ENCODE measurements around the gene TAL1.

TAL1 gene

DNA sequence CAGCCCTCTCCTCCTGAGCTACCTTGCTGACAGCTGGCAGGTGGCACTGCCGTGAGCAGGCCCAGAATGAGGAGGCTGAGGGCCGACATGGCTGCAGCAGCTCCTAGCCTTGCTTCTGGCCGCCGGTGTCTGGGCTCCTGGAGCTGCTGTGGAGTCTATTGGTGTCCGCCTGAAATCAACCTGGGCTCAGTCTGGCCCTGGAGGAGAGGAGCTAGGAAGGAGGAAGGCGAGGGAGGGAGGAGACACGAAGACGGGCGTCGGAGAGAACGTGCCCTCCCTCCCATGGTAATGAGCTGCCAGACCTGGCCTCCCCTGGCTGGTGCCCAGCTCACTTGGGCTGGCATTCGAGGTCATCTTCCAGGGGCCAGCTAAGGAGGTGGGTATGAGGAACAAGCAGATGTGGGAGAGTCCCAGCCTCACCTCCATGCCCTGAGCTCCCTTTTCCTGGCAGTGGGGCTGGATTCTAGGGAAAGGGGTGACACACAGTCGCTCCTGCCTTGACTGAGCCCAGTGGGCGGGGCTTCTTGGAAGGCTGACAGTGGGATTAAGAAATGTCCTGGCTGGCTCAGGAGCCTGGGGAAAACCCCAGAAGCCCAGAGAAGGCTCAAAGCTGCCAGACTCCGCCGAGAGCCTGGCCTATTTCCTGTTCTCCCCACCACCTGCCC is 42.0 kb downstream of the TAL1 start, which contains the start of gene PDZK1IP1:
PDZK1IP1 (minus strand) TSS at position 193 of the 665 bp plus-strand sequence; CDS start at position 89, 104 bp downstream.
- no peak for DNase-seq (ENCODE audit: low read depth in 2 of 3, low spot score in 2 of 3)

DNA sequence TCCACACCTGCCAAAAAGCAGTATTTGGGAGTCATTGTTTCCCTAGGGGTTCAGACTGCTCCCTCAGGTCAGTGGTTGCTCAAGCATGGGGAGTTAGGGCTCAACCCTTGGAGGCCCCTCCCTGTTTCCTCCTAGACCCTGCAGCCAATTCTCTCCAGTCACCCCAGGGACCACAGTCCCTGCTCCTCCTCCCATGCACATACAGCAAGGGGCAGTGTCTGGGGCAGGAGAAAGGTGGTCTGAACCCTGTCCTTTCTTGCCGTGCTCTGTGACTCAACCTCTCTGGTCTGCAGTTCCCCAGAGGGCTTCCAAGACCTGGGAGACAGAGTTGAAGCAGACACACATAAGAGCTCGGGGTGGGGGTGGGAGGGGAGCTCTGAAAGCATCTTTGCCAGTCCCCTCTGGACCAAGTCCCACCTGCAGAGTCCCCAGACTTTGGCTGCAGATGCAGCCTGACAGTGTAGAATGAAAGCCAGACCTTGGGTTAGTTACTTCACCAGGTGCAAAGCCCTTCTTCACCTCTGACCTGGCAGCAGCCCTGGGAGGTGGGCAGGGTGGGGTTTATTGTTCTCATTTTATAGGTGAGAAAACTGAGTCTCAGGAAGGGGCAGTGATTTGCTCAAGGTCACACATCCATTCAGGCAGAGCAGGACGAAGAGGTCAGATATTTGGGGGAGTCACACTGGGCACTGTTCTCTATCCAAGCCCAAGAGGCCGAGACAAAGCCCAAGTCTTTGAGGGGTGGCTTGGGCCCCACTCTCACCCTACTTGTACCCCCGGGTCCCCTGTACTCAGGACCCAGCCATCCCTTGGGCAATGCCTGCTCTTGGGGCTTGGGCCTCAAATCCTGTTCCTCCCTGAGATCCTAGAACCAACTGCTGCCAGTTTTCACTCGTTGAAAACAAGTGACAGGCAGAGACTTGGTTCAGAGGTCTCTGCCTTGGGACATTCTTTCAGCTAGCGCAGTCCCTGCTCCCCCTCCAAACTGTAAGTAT is 42.9 kb downstream of the TAL1 start:
- no peak for DNase-seq (ENCODE audit: low read depth in 2 of 3, low spot score in 2 of 3)

DNA sequence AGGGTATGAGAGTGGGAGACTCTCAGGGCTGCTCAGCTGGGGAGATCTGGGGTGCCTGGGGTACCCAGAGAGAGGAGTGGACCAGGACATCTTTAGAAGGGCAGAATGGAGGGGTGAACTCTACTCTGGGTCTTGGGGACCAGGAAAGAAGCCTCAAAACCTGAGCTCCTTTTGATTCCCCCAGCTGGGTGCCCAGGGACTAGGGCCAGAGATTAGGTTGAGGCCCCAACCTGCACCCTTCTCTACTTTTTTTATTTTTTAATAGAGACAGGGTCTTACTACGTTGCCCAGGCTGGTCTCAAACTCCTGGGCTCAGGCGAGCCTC is 44.1 kb downstream of the TAL1 start:
- DNase-seq (ENCODE audit: low read depth in 2 of 3, low spot score in 2 of 3): no peak

DNA sequence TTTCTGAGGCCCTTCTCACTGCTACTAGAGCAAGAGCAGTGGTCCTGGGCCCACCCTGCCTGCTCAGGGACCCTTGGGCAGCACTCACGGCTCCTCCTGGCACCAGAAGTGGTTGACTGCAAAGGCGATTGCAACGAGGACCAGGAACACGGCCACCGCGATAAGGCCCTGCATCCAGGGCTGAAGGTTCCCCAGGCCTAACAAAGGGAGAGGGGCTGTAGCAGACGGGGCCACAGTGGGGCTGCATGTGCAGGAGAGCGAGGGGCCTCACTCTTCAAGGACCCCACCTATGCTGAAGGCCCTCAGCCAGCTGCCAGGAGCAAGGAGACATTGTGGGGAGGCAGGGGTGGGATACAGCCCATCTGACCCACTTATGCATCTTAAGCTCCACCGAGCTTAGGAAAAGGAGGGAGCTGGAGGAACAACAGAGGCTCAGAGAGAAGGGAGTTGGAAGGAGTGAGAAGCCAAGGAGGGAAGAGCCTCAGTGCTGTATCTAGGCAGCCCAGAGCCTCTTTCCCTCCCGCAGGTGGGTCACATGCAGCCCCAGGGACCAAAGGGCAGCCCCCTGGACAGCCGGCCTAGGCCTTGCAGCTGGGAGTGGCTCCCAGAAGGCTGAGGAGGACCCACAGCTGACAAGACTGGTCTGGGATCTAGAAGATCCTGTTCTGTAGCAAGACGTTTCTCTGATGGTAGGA is 44.6 kb downstream of the TAL1 start:
- DNase-seq (ENCODE audit: low read depth in 2 of 3, low spot score in 2 of 3): no peak

DNA sequence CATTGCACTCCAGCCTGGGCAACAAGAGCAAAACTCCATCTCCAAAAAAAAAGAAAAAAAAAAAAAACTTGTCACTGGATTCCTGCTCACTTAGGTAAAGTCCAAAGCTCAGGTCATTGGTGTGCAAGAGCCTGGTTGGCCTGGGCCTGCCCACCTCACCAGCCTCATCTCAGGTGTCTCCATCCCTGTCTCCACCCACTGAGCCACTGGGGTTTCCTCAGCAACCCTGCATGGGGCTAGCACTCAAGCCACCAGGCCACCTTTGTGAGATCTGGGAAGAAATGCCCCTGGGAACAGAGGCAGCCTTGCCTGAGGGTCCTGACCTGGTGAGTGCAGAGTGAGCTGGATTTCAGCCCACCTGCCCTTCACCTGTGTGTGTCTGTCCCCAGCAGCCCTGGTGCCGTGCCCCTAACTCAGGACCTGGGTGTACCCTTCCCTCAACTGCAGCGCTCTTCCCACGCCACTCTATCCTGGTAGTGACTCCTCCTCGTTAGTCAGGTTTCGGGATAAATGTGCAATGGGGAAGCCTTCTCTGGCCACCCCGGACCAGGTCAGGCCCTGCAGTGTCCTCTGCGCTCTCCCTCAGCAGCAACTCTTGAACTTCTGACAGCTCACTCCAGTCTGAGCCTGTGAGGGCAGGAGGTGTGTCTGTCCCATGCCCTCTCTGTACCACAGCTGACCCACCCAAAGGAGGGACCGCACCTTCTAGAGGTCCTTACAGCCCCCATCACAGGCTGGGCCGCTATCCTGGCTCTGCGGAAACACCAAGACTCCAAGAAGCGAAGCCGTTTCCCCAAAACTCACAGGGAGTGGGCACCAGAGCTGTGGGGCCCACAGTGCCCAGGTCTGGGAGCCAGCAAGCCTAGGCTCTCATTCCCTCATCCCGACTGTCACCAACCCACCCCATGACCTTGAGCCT is 45.5 kb downstream of the TAL1 start:
- DNase-seq (ENCODE audit: low read depth in 2 of 3, low spot score in 2 of 3): no peak

DNA sequence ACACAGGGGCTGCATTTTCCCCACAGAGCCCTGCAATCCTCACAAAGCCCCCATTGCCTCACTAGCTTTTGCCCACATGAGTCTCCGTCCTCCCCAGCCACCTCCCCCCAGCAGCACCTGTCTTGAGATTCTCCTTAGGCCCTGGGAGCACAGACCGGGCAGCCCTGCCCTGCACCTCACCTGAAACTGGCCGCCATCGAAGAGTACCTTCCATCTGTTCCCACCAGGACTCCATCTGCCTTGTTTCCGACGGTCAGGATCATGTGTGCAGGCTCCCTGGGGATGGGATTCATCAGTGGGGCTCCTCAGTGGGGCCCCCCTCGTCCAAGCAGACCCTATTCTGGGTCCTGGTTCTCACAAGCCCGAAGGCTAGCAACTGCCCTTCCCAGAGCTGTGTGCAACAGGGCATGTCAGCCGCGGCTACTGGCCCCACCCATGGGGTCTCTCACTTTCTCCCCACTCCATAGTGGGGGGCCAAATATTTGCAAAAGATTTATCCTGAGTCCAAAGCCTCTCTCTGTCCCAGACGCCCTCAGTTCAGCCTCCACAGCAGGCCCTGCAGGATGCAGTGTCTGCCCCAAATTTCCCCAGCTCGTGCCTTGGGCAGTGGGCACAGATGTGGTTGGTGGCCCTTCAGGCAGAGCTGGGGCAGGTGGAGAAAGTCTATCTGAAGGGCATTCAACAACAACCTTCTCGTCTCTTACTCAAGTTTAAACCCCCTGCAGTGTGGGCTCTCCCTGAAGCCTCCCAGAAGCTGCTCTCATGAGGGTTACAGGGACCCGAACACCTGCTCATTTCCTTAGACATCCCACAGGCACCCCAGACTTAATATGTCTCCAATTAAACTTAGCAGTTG is 47.0 kb downstream of the TAL1 start:
- no peak for DNase-seq (ENCODE audit: low read depth in 2 of 3, low spot score in 2 of 3)

DNA sequence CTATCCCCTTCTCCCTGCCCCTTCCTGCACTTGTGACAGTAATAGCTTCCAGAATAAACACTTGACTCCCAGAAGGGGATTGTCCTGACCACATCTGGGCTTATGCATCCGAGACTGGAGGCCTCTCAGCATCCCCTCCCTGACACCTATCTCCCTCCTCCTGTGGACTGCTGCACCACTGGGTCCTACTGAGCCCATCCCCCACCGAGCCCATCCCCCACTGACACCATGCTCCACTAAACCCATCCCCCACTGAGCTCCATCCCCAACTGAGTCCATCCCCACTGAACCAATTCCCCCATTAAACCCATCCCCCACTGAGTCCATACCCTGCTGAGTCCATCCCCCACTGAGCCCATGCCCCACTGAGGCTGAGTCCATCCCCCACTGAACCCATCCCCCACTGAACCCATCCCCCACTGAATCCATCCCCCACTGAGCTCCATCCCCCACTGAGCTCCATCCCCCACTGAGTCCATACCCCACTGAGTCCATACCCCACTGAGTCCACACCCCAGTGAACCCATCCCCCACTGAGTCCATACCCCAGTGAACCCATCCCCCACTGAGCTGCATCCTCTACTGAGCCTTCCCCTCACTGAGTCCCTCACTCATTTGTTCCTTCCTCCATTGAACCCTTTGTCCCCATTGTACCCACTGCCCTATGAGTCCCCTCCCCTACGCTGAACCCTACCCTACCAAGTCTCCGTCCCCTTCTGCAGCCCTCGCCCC is 47.8 kb downstream of the TAL1 start:
- no peak for DNase-seq (ENCODE audit: low read depth in 2 of 3, low spot score in 2 of 3)

DNA sequence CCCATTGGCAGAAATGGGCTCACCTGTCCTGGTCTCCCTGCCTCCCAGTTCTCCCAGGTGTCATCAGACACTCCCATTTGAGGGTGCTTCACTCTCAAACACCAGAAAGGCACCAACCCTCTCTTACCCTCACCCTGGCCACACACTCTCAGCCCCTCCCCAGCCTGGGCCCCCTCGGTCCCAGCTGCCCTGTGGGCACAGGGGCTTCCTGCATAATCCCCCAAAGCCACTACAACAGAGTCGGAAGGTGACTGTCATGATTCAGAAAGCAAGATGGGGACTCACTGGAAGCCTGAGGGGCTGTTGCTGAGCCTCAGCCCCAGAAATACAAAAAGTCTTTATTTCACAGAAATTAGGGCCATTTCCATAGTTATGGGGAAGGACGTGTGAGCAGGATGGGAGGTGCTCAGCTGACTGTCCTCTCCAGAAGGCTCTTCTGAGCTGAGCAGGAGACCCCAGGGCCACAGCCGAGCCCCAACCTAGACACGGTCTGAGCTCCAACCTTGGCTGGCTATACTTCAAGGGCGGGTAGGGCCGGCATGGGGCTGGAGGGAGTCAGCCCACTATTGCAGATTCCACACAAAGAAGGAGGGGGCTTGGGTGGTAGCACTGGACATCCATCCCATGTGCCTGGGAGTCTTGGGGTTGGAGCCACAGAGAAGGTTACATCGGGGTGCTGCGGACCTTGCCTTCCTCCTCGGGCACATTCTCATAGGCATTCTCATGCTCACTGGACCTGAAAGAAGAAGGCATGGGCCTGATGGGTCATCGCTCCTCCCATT is 48.5 kb downstream of the TAL1 start:
- DNase-seq (ENCODE audit: low read depth in 2 of 3, low spot score in 2 of 3): no peak

DNA sequence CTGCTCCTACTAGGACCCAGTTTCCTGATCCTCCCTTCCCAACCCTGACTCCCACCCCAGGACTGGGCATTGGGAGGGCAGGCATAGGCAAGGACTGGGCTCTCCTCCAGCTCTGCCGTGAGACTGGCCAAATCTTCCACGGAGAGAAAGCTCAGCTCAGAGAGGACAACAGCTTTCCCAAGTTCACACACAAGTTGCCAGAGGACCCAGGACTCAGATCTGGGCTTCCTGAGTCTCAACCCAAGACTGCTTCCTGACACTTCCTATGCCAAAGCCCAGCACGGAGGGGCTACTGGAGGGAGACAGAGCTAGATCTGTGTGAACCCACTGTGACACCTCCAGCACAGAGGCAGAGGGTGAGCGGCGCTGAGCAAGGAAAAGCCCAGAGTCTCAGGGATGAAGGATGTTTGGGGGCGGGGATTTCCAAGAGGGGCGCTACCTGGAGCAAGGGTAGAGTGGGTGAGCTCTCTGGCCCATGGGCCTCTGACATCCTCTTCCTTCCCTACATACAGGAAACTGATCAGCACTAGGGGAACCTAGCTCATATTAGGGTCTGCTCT is 49.3 kb downstream of the TAL1 start:
- DNase-seq (ENCODE audit: low read depth in 2 of 3, low spot score in 2 of 3): no peak

DNA sequence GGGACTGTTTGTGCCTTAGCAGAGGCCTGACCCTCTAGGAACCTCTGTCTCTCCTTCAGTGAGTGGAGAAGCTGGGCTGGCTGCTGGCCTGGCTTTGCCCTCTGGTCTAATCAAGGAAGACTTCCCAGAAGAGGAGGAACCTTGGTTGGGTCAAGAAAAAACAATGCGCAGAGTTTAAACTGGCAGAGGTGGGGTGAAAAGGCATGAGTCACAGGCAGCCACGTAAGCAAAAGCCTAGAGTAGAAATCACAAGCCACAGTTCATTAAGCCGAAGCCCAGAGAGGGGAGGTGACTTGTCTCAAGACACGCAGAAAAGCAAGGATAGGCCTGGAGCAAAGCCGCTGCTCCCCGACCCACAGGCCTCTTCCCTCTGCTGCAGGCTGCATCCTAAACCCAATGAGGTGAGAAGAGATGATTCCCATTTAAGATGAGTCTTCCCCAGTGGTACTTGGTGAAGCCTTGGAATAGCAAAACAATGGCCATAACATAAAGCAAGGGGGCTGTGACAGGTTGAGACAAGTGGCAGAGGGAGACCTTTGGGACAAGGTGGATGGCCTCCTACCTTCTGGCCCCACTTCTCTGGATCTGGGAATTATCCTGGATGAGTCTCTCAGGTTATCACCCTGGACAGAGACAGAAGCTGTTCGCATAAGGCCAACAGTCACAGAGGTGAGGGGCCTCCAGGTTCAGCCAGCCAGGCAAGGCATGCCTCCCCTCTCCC is 49.9 kb downstream of the TAL1 start:
- DNase-seq (ENCODE audit: low read depth in 2 of 3, low spot score in 2 of 3): no peak

DNA sequence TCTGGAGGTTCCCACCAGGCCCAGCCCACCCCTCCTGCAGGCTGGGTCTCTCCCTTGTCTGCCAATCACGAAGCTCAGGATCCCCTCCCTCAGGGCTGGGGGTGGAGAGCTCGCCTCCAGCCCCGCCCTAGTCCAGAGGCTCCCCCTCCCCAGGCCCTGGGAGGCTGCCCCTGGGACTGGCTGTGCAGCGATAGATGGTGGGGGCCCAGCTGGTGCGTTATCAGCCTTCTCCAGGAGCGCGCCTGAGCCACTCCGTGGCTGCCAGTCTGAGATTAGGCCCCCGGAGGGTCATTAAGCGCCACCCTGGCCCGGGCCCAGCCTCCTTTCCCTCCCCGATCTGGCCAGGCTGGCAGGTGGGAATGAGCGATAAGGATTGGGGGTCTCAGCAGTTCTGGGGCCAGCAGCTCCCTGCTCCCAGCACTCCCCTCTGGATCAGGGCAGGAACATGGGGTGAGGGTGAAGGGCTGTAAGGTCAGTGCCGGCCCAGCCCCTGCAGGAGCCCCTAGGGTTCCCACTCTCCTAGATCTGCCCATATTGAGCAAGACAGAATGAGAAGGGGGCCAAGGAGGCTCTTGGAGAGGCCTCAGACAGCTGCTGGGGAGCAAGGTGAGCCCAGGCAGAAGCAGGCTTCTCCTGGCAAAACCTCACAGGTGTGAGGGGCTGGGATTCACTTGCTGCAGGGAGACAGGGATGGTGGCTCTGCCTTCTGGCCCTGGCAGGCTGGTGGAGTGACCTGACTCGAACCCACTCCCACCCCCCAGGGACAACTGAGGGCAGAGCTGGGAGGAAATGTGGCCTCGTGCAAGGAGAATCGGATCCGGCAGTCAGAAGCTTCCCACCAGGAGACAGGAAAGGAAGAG is 50.7 kb downstream of the TAL1 start:
- DNase-seq (ENCODE audit: low read depth in 2 of 3, low spot score in 2 of 3): no peak

DNA sequence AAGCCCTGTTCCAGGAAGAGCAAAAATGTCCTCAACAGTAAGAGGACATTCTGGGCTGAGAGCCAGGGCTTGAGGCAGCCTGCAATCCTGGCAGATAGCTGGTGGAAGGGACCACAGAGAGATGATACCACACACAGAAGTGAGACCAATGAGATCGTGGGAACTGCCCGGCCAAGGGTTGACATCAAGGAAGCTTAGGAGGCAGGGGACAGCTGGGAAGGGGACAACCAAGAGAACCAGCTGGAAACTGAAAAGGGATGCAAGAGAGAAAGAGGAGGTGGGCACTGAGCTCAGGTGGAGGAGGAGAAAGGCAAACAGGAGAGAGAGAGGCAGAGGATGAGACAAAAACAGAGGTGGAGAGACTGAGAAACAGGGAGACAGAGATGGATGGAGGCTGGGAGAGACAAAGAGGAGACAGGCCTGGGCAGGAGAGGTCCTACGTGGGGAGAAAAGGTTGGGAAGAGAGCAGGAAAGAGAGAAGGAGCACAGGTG is 51.4 kb downstream of the TAL1 start:
- no peak for DNase-seq (ENCODE audit: low read depth in 2 of 3, low spot score in 2 of 3)

DNA sequence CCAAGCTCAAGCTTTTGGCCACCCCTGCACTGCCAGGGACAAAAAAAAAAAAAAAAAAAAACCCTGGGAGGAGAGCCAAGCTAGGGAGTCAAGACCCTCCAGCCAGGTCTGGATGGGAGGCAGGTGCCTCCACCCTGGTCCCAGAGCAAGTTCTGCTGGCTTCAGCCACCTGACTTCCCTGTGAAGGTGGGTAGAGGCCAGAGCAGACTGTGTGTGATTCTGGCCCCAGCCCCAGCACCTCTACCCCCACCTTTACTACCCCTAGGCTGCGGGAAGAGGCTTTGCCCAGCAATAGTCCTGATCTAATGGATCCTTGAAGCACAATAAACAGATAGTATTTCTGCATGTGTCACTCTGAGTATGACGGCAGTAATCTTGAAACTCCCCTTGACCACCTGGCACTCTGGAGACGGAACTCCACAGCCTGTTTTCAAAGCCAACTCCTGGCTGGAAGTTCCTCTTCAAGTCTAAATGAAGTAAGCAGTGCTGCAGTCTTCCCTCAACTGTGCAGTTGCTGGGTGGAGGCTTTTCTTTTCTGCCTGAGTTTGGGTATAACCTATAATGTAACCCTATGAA is 51.9 kb downstream of the TAL1 start:
- DNase-seq (ENCODE audit: low read depth in 2 of 3, low spot score in 2 of 3): no peak

DNA sequence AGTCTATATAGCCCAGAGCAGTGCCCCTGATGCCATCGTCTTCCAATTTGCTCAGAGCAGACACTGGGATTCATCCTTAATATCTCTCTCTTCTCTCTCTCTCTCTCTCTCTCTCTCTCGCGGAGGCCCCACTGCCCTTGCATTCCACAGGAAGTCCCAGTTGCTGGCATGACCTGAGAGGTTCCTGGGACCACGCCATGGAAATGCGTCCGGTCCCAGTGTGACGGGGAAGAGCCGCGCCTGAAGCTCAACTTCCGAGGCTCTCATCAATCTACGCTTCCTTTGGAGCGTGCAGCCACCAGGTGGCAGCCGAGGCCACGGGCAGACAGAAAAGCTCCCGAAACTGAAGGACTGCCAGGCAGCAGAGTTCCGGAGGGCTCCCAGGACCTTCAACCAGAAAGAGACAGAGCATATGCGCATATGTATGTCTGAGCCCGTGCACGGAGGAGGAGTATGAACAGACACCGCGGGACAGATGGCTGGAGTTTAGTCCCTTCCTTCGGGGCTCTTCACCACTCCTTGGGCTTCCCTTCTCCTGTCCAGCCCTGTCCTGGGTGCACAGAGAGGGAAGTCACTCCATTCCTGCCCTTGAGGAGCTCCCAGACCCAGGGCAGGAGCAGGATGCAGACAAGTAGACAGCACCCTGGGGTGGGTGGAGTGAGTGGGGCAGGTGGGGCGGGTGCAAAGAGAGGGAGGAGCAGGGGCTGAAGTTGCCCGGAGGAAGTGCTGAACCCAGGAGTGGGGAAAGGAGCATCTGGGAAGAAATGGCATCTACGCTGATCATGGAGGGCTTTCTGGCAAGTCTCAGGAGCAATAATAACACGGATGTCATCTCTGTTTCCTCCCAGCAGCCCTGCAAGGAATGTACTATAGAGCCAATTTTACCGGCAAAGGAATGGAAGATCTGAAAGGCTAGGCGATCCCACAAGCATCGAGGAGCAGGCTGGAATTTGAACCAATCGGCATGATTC is 52.7 kb downstream of the TAL1 start:
- peak; percentile 52 to 65 (median 52) for DNase-seq (ENCODE audit: low read depth in 2 of 3, low spot score in 2 of 3)

DNA sequence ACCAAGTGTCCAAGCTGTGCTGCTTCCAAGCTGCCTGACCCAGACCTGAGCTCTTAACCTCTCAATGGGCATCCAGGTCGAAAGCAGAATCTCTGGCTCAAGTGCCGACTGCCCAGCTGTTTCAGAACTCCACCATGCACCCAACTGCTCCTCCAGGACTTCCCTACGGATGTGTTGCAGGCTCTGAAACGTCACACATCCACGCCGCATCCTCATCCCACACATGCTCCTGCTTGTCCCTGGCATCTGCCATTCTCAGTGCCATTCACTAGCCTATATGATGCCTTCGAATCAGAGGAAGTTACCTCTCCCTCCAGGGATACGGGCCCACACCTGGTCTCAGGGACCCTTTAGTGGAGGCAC is 53.4 kb downstream of the TAL1 start:
- no peak for DNase-seq (ENCODE audit: low read depth in 2 of 3, low spot score in 2 of 3)
